Measurements from ENCODE around the gene NISCH.

Gene NISCH

DNA sequence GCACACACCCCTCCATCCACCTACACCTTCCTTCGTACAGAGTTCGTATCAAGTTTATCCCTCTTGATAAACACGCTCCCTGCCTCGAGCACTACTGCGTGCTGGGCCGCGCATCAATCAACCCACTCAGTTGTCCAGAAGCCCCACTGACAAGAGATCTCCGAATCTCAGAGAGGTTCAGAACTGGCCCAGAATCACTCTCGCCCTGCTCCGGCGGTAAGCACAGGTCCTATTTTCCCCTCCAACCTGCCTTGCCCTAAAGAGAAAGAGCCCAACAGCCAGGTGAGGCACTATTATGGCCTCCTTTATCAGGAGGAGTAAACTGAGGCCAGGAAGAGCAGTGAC, 494 bp upstream of the NISCH start:
- peaks cover 48% of the 10 kb centered on the region for H3K79me2 ChIP-seq (ENCODE audit: insufficient read depth, low read length)

DNA sequence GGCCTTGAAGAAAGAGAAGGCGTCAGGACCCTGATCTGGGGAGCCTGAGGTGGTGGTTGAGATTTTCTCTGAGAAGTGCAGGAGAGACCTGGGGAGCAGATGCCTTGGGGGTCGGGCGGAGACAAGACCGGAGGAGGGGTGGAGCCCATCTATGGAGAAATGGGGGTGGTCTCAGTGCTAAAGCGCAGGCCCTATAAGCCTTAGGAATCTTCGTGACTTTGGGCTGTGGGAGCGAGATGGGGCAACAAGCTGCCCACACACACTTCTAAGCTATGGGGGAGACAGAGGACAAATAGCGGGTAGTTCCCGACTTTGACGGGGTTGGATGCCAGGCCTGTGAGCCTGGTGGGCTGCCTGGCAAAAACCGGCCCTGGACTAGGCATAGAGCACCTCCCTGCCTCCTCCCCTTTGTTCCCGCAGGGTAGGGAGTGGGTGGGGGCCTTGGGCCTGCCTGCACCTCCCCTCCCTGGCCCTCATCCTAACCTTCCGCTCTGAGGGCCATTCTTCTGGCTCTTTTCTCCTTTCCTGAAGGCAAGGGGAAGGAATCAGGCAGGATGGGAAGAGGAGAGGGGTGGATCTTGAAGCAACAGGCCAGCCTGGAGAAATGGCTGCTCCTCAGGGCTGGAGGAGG, 880 bp downstream of the NISCH start:
- Histone ChIP-seq H3K79me2 (ENCODE audit: insufficient read depth, low read length) (peaks cover 61% of the 10 kb centered on the region), H3K9me2 (replicated peaks; ENCODE audit: low read depth, low read length) (no peaks in the 10 kb centered on the region), H4K20me1 (ENCODE audit: insufficient read depth, low read length, poor library complexity, severe bottlenecking) (peaks cover 23% of the 10 kb centered on the region), H3K27me3 (ENCODE audit: insufficient read depth, low read length, poor library complexity, severe bottlenecking) (peaks cover 6% of the 10 kb centered on the region), H3K9me3 (ENCODE audit: insufficient read depth, low read depth, low read length) (no peaks in the 10 kb centered on the region), H3K4me2 (ENCODE audit: low read depth, low read length, poor library complexity, severe bottlenecking) (peak overlapping the region; percentile 83), H3K36me3 (ENCODE audit: insufficient read depth, low read length) (peaks cover 27% of the 10 kb centered on the region; the same call in 1 of the 2 replicates), H3K4me3 (ENCODE audit: low read length, poor library complexity, severe bottlenecking) (peak overlapping the region; percentile 82), H3F3A (ENCODE audit: low read depth) (no peaks in the 10 kb centered on the region), H3K9ac (ENCODE audit: low read depth, low read length, poor library complexity, severe bottlenecking) (peak overlapping the region; percentile 99), H3K4me1 (ENCODE audit: insufficient read depth, low read length, poor library complexity, severe bottlenecking) (peaks cover 39% of the 10 kb centered on the region), H2AFZ (ENCODE audit: low read length) (peak overlapping the region; percentile 91)
- TF ChIP-seq EZH2phosphoT487 (IDR thresholded peaks at IDR 0.05; ENCODE audit: borderline replicate concordance) = no peak

More for the DNA sequence above, 494 bp upstream of the NISCH start:
- no peaks in the 10 kb centered on the region for H3K9me2 ChIP-seq (replicated peaks; ENCODE audit: low read depth, low read length)
- H3K9me3 ChIP-seq (ENCODE audit: insufficient read depth, low read depth, low read length) = no peaks in the 10 kb centered on the region
- H4K20me1 ChIP-seq (ENCODE audit: insufficient read depth, low read length, poor library complexity, severe bottlenecking) = peaks cover 20% of the 10 kb centered on the region
- H3K4me3 ChIP-seq (ENCODE audit: low read length, poor library complexity, severe bottlenecking) = peak overlapping the region; percentile 82
- H2AFZ ChIP-seq (ENCODE audit: low read length) = peak overlapping the region; percentile 90
- peak overlapping the region; percentile 99 for H3K9ac ChIP-seq (ENCODE audit: low read depth, low read length, poor library complexity, severe bottlenecking)
- H3K27me3 ChIP-seq (ENCODE audit: insufficient read depth, low read length, poor library complexity, severe bottlenecking) = peaks cover 6% of the 10 kb centered on the region
- no peak for TF ChIP-seq EZH2phosphoT487 (IDR thresholded peaks at IDR 0.05; ENCODE audit: borderline replicate concordance)
- TF ChIP-seq, protein P1, sequence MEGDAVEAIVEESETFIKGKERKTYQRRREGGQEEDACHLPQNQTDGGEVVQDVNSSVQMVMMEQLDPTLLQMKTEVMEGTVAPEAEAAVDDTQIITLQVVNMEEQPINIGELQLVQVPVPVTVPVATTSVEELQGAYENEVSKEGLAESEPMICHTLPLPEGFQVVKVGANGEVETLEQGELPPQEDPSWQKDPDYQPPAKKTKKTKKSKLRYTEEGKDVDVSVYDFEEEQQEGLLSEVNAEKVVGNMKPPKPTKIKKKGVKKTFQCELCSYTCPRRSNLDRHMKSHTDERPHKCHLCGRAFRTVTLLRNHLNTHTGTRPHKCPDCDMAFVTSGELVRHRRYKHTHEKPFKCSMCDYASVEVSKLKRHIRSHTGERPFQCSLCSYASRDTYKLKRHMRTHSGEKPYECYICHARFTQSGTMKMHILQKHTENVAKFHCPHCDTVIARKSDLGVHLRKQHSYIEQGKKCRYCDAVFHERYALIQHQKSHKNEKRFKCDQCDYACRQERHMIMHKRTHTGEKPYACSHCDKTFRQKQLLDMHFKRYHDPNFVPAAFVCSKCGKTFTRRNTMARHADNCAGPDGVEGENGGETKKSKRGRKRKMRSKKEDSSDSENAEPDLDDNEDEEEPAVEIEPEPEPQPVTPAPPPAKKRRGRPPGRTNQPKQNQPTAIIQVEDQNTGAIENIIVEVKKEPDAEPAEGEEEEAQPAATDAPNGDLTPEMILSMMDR (conservative IDR thresholded peaks at IDR 0.05; ENCODE audit: low read length) = no peak
- H3K36me3 ChIP-seq (ENCODE audit: insufficient read depth, low read length) = peaks cover 15% of the 10 kb centered on the region; the same call in 1 of the 2 replicates
- no peaks in the 10 kb centered on the region for H3F3A ChIP-seq (ENCODE audit: low read depth)
- peaks cover 36% of the 10 kb centered on the region for H3K4me1 ChIP-seq (ENCODE audit: insufficient read depth, low read length, poor library complexity, severe bottlenecking)
- H3K4me2 ChIP-seq (ENCODE audit: low read depth, low read length, poor library complexity, severe bottlenecking) = peak overlapping the region; percentile 89

DNA sequence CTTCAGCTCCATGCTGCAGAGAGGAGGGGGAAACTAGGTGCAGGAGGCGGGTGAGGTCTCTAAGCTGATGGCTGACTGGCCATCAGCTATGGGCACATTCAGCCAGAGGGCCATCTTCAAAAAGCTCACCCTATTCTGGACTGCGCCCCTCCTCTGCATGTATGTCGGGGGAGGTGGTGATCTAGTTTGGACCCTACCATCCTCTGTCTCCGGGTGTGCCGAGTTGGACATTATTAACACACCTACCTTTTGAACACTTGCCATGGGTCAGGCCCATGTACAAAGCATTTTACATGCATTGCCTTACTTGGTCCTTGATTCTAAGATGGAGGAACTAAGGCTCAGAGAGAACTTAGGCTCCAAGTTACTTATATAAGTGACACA, 1.4 kb downstream of the NISCH start:
- Histone ChIP-seq H3K36me3 (ENCODE audit: insufficient read depth, low read length) (peaks cover 27% of the 10 kb centered on the region; the same call in 1 of the 2 replicates), H3K4me1 (ENCODE audit: insufficient read depth, low read length, poor library complexity, severe bottlenecking) (peaks cover 39% of the 10 kb centered on the region), H3K9ac (ENCODE audit: low read depth, low read length, poor library complexity, severe bottlenecking) (peak overlapping the region; percentile 99), H3K9me3 (ENCODE audit: insufficient read depth, low read depth, low read length) (no peaks in the 10 kb centered on the region), H3K9me2 (replicated peaks; ENCODE audit: low read depth, low read length) (no peaks in the 10 kb centered on the region), H3K79me2 (ENCODE audit: insufficient read depth, low read length) (peaks cover 63% of the 10 kb centered on the region), H4K20me1 (ENCODE audit: insufficient read depth, low read length, poor library complexity, severe bottlenecking) (peaks cover 23% of the 10 kb centered on the region), H3K4me2 (ENCODE audit: low read depth, low read length, poor library complexity, severe bottlenecking) (peak overlapping the region; percentile 83), H2AFZ (ENCODE audit: low read length) (no peak overlapping the region), H3K4me3 (ENCODE audit: low read length, poor library complexity, severe bottlenecking) (peak overlapping the region; percentile 82), H3F3A (ENCODE audit: low read depth) (no peaks in the 10 kb centered on the region), H3K27me3 (ENCODE audit: insufficient read depth, low read length, poor library complexity, severe bottlenecking) (peaks cover 6% of the 10 kb centered on the region)
- TF ChIP-seq EZH2phosphoT487 (IDR thresholded peaks at IDR 0.05; ENCODE audit: borderline replicate concordance) = no peak
- TF ChIP-seq, protein P1 (conservative IDR thresholded peaks at IDR 0.05; ENCODE audit: low read length) = no peak
